ENCODE measurements around the gene PLEKHA4.

DNA sequence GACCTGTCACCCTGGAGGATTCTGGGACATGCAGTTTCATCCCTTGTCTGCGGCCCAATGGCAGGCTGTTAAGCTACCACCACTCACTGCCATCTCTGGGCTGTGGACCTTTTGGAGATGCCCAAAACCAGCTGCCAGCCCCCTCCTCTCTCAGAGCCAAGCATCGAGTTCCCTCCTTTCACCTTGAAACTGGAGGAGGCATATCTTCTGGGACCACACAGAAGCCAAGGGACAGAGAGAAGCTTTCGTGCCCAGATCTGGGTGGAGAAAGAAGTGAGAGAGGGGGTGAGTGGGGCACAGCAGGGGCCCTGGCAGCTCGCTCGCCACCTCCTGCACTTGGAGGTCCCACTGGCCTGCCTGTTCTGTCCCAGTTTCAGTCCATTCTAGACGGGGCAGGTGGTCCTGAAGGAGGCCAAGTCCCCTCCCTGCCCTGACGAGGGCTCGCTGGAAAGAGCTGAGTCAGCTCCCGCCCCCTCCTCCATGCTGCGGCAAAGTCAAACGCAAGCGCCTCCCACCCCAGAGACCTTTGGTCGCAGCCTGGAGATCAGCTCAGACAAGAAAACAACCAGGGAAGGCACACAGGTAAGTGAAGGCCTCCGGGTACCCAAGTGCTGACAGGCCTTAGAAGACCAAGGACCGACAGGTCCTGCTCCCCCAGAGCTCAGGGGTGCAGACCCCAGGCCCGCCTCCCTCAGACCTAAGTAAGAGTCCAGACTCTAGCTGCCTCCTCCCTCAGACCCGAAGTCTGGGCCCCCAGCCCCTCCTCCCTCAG, 61.4 kb downstream of the PLEKHA4 start:
- TF ChIP-seq POLR2AphosphoS5 (IDR thresholded peaks at IDR 0.05; ENCODE audit: low read depth) (peak; percentile 4; the same call in 1 of the 2 replicates), CTCF (conservative IDR thresholded peaks at IDR 0.05; ENCODE audit: low read depth in 2 of 2) (no peak), JUNB (IDR thresholded peaks at IDR 0.05; ENCODE audit: unreplicated experiment) (no peak), EZH2 (IDR thresholded peaks at IDR 0.05; ENCODE audit: low read depth, unreplicated experiment) (no peak), EZH2phosphoT487 (IDR thresholded peaks at IDR 0.05; ENCODE audit: unreplicated experiment) (no peak), CREB1 (CRISPR knock-in tag; IDR thresholded peaks at IDR 0.05; ENCODE audit: low read depth) (no peak), REST (IDR thresholded peaks at IDR 0.05; ENCODE audit: unreplicated experiment) (no peak), ZNF114 (CRISPR knock-in tag; IDR thresholded peaks at IDR 0.05) (no peak)
- TF ChIP-seq, protein P1, sequence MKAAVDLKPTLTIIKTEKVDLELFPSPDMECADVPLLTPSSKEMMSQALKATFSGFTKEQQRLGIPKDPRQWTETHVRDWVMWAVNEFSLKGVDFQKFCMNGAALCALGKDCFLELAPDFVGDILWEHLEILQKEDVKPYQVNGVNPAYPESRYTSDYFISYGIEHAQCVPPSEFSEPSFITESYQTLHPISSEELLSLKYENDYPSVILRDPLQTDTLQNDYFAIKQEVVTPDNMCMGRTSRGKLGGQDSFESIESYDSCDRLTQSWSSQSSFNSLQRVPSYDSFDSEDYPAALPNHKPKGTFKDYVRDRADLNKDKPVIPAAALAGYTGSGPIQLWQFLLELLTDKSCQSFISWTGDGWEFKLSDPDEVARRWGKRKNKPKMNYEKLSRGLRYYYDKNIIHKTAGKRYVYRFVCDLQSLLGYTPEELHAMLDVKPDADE (IDR thresholded peaks at IDR 0.05), result no peak
